HEK293 (cell line): ENCODE results near the gene GNG12.

Experiments
- BCL11A ChIP-seq: fragments of 450-650 bp; formaldehyde crosslinking; IDR thresholded peaks from 2 replicates; pipeline ENCODE4 v1.5.1; 2016; ENCODE audit warnings: low read depth, missing biosample characterization, missing genetic modification characterization
- GLIS2 ChIP-seq: fragments of 450-650 bp; formaldehyde crosslinking; IDR thresholded peaks from 2 replicates; pipeline ENCODE4 v1.5.1; 2016; ENCODE audit warnings: missing biosample characterization, missing genetic modification characterization
- PRDM1 ChIP-seq: fragments of 450-650 bp; formaldehyde crosslinking; IDR thresholded peaks from 2 replicates; pipeline ENCODE4; 2016; ENCODE audit warnings: missing biosample characterization, missing genetic modification characterization
- SCRT1 ChIP-seq: fragments of 450-650 bp; formaldehyde crosslinking; IDR thresholded peaks from 2 replicates; pipeline ENCODE4 v1.5.1; 2016; ENCODE audit warnings: missing biosample characterization, missing genetic modification characterization, borderline replicate concordance
- WT1 ChIP-seq: fragments of 450-650 bp; formaldehyde crosslinking; IDR thresholded peaks from 2 replicates; pipeline ENCODE4 v1.5.1; 2016; ENCODE audit warnings: missing biosample characterization, missing genetic modification characterization
- ZBTB17 ChIP-seq: fragments of 450-650 bp; formaldehyde crosslinking; IDR thresholded peaks from 2 replicates; pipeline ENCODE4 v1.5.1; 2016; ENCODE audit warnings: missing biosample characterization, missing genetic modification characterization
- ZNF274 ChIP-seq, 2 experiments: fragments of 200-500 bp in 1 of 2; fragments of 450-650 bp in 1 of 2; sonication (Bioruptor generic) in 1 of 2; formaldehyde crosslinking in 1 of 2; IDR thresholded peaks; 2 replicates each; pipeline versions ENCODE4 v1.5.1 to v1.6.1; 2014 to 2016; ENCODE audit warnings: borderline replicate concordance in 1 of 2, inconsistent platforms in 1 of 2, low read length in 1 of 2, missing biosample characterization in 1 of 2, missing genetic modification characterization in 1 of 2
- ZNF433 ChIP-seq: fragments of 450-650 bp; formaldehyde crosslinking; IDR thresholded peaks from 2 replicates; pipeline ENCODE4 v1.5.1; 2016; ENCODE audit warnings: missing biosample characterization, missing genetic modification characterization, low read depth
- ZNF510 ChIP-seq: fragments of 450-650 bp; formaldehyde crosslinking; IDR thresholded peaks from 2 replicates; pipeline ENCODE4 v1.5.1; 2018; ENCODE audit warnings: mild to moderate bottlenecking, missing genetic modification characterization, missing biosample characterization; ENCODE audit not compliant: insufficient replicate concordance
- ZNF544 ChIP-seq: fragments of 450-650 bp; formaldehyde crosslinking; IDR thresholded peaks from 2 replicates; pipeline ENCODE4 v1.5.0; 2017; ENCODE audit warnings: missing biosample characterization, missing genetic modification characterization
- ZNF660 ChIP-seq: fragments of 450-650 bp; IDR thresholded peaks from 2 replicates; pipeline ENCODE4 v1.5.1; 2018; ENCODE audit warnings: missing biosample characterization, mild to moderate bottlenecking, missing genetic modification characterization
- ZSCAN30 ChIP-seq: fragments of 450-650 bp; IDR thresholded peaks from 2 replicates; pipeline ENCODE4 v1.5.1; 2018; ENCODE audit warnings: missing biosample characterization, mild to moderate bottlenecking, missing genetic modification characterization, moderate library complexity
- TF ChIP-seq, protein P1 (sequence below): fragments of 450-650 bp; formaldehyde crosslinking; IDR thresholded peaks from 2 replicates; pipeline ENCODE4 v1.5.1; 2016; ENCODE audit warnings: missing biosample characterization, missing genetic modification characterization, borderline replicate concordance
- TF ChIP-seq, protein P2 (sequence below): fragments of 450-650 bp; formaldehyde crosslinking; IDR thresholded peaks from 2 replicates; pipeline ENCODE4 v1.5.1; 2016; ENCODE audit warnings: missing biosample characterization, missing genetic modification characterization
- TF ChIP-seq, protein P3 (sequence below): fragments of 450-650 bp; formaldehyde crosslinking; IDR thresholded peaks from 2 replicates; pipeline ENCODE4 v1.5.1; 2016; ENCODE audit warnings: missing biosample characterization, missing genetic modification characterization
- TF ChIP-seq, protein P4 (sequence below): fragments of 450-650 bp; formaldehyde crosslinking; IDR thresholded peaks from 2 replicates; pipeline ENCODE4 v1.5.1; 2016; ENCODE audit warnings: missing biosample characterization, missing genetic modification characterization
- TF ChIP-seq, protein P5 (sequence below): fragments of 450-650 bp; formaldehyde crosslinking; IDR thresholded peaks from 2 replicates; pipeline ENCODE4 v1.5.1; 2016; ENCODE audit warnings: missing biosample characterization, missing genetic modification characterization
- TF ChIP-seq, protein P6 (sequence below): fragments of 450-650 bp; formaldehyde crosslinking; IDR thresholded peaks from 2 replicates; pipeline ENCODE4 v1.5.1; 2016; ENCODE audit warnings: missing biosample characterization, missing genetic modification characterization
- TF ChIP-seq, protein P7 (sequence below): fragments of 450-650 bp; formaldehyde crosslinking; IDR thresholded peaks from 2 replicates; pipeline ENCODE4 v1.5.1; 2017; ENCODE audit warnings: missing biosample characterization, missing genetic modification characterization

Gene GNG12

DNA sequence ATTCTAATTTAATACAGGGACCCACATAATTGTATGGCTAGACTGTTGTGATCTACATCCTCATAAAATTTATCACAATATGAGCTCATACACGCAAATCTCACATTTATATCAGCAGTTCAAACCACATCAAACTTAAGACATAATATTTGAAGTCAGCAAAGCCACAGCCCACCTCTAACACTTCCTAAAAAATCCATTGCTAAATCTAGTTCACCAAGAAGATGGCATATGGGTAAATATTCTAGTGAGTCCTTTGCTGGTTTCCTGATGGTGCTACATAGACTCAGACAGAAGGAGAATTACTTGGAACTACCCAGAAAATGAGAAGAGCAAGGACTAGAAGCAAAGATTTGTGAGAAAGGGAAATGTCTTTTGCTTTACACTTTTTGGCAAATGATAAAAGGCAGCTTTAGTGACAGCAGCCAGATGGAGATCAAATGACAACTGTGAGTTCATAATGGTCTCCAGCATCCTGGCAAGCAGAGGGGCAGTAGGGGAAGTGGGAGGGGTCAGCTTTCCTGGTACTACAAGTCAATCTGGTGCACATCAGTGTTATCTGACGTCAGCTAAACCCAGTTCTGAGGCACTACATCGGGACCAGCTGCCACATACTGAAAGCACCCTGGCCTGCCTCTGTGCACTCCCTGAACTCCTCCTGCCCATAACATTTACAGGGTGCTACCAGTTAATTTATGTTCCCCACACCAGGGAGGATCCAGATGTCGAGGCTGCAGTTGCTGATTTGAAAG lies 158.8 kb downstream of the GNG12 start (continued):
- TF ChIP-seq, protein P1, sequence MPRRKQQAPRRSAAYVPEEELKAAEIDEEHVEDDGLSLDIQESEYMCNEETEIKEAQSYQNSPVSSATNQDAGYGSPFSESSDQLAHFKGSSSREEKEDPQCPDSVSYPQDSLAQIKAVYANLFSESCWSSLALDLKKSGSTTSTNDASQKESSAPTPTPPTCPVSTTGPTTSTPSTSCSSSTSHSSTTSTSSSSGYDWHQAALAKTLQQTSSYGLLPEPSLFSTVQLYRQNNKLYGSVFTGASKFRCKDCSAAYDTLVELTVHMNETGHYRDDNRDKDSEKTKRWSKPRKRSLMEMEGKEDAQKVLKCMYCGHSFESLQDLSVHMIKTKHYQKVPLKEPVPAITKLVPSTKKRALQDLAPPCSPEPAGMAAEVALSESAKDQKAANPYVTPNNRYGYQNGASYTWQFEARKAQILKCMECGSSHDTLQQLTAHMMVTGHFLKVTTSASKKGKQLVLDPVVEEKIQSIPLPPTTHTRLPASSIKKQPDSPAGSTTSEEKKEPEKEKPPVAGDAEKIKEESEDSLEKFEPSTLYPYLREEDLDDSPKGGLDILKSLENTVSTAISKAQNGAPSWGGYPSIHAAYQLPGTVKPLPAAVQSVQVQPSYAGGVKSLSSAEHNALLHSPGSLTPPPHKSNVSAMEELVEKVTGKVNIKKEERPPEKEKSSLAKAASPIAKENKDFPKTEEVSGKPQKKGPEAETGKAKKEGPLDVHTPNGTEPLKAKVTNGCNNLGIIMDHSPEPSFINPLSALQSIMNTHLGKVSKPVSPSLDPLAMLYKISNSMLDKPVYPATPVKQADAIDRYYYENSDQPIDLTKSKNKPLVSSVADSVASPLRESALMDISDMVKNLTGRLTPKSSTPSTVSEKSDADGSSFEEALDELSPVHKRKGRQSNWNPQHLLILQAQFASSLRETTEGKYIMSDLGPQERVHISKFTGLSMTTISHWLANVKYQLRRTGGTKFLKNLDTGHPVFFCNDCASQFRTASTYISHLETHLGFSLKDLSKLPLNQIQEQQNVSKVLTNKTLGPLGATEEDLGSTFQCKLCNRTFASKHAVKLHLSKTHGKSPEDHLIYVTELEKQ (tag by site-specific recombination), result peak; percentile 41; the same call in 1 of the 2 replicates
- TF ChIP-seq ZBTB17 (peak; percentile 92), ZNF544 (tag by site-specific recombination) (no peak), GLIS2 (tag by site-specific recombination) (peak; percentile 24; the same call in 1 of the 2 replicates), PRDM1 (peak; percentile 42; the same call in 1 of the 2 replicates), ZNF433 (tag by site-specific recombination) (no peak), ZSCAN30 (peak; percentile 54; the same call in 1 of the 2 replicates), WT1 (tag by site-specific recombination) (peak; percentile 73), ZNF510 (tag by site-specific recombination) (no peak), ZNF274 (IDR thresholded peaks at IDR 0.05; ENCODE audit: low read length) (no peak), ZNF274 (tag by site-specific recombination; IDR thresholded peaks at IDR 0.05; ENCODE audit: borderline replicate concordance) (no peak), BCL11A (tag by site-specific recombination) (no peak; the same call in 1 of the 2 replicates), SCRT1 (tag by site-specific recombination) (no peak), ZNF660 (tag by site-specific recombination) (peak; percentile 80; the same call in 1 of the 2 replicates)
- TF ChIP-seq, protein P2, sequence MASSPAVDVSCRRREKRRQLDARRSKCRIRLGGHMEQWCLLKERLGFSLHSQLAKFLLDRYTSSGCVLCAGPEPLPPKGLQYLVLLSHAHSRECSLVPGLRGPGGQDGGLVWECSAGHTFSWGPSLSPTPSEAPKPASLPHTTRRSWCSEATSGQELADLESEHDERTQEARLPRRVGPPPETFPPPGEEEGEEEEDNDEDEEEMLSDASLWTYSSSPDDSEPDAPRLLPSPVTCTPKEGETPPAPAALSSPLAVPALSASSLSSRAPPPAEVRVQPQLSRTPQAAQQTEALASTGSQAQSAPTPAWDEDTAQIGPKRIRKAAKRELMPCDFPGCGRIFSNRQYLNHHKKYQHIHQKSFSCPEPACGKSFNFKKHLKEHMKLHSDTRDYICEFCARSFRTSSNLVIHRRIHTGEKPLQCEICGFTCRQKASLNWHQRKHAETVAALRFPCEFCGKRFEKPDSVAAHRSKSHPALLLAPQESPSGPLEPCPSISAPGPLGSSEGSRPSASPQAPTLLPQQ (tag by site-specific recombination), result peak; percentile 59; the same call in 1 of the 2 replicates
- TF ChIP-seq, protein P3, sequence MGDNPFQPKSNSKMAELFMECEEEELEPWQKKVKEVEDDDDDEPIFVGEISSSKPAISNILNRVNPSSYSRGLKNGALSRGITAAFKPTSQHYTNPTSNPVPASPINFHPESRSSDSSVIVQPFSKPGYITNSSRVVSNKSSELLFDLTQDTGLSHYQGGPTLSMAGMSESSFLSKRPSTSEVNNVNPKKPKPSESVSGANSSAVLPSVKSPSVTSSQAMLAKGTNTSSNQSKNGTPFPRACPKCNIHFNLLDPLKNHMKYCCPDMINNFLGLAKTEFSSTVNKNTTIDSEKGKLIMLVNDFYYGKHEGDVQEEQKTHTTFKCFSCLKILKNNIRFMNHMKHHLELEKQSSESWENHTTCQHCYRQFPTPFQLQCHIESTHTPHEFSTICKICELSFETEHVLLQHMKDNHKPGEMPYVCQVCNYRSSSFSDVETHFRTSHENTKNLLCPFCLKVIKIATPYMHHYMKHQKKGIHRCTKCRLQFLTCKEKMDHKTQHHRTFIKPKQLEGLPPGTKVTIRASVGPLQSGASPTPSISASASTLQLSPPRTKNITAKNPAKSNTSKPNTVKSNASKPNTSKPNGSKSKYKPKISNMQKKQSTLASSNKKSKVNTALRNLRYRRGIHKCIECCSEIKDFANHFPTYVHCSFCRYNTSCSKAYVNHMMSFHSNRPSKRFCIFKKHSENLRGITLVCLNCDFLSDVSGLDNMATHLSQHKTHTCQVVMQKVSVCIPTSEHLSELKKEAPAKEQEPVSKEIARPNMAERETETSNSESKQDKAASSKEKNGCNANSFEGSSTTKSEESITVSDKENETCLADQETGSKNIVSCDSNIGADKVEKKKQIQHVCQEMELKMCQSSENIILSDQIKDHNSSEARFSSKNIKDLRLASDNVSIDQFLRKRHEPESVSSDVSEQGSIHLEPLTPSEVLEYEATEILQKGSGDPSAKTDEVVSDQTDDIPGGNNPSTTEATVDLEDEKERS (tag by site-specific recombination), result no peak
- TF ChIP-seq, protein P4, sequence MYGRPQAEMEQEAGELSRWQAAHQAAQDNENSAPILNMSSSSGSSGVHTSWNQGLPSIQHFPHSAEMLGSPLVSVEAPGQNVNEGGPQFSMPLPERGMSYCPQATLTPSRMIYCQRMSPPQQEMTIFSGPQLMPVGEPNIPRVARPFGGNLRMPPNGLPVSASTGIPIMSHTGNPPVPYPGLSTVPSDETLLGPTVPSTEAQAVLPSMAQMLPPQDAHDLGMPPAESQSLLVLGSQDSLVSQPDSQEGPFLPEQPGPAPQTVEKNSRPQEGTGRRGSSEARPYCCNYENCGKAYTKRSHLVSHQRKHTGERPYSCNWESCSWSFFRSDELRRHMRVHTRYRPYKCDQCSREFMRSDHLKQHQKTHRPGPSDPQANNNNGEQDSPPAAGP (tag by site-specific recombination), result peak; percentile 50
- TF ChIP-seq, protein P5, sequence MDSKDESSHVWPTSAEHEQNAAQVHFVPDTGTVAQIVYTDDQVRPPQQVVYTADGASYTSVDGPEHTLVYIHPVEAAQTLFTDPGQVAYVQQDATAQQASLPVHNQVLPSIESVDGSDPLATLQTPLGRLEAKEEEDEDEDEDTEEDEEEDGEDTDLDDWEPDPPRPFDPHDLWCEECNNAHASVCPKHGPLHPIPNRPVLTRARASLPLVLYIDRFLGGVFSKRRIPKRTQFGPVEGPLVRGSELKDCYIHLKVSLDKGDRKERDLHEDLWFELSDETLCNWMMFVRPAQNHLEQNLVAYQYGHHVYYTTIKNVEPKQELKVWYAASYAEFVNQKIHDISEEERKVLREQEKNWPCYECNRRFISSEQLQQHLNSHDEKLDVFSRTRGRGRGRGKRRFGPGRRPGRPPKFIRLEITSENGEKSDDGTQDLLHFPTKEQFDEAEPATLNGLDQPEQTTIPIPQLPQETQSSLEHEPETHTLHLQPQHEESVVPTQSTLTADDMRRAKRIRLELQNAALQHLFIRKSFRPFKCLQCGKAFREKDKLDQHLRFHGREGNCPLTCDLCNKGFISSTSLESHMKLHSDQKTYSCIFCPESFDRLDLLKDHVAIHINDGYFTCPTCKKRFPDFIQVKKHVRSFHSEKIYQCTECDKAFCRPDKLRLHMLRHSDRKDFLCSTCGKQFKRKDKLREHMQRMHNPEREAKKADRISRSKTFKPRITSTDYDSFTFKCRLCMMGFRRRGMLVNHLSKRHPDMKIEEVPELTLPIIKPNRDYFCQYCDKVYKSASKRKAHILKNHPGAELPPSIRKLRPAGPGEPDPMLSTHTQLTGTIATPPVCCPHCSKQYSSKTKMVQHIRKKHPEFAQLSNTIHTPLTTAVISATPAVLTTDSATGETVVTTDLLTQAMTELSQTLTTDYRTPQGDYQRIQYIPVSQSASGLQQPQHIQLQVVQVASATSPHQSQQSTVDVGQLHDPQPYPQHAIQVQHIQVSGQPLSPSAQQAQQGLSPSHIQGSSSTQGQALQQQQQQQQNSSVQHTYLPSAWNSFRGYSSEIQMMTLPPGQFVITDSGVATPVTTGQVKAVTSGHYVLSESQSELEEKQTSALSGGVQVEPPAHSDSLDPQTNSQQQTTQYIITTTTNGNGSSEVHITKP (tag by site-specific recombination), result peak; percentile 71
- TF ChIP-seq, protein P6, sequence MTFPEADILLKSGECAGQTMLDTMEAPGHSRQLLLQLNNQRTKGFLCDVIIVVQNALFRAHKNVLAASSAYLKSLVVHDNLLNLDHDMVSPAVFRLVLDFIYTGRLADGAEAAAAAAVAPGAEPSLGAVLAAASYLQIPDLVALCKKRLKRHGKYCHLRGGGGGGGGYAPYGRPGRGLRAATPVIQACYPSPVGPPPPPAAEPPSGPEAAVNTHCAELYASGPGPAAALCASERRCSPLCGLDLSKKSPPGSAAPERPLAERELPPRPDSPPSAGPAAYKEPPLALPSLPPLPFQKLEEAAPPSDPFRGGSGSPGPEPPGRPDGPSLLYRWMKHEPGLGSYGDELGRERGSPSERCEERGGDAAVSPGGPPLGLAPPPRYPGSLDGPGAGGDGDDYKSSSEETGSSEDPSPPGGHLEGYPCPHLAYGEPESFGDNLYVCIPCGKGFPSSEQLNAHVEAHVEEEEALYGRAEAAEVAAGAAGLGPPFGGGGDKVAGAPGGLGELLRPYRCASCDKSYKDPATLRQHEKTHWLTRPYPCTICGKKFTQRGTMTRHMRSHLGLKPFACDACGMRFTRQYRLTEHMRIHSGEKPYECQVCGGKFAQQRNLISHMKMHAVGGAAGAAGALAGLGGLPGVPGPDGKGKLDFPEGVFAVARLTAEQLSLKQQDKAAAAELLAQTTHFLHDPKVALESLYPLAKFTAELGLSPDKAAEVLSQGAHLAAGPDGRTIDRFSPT (tag by site-specific recombination), result no peak
- TF ChIP-seq, protein P7, sequence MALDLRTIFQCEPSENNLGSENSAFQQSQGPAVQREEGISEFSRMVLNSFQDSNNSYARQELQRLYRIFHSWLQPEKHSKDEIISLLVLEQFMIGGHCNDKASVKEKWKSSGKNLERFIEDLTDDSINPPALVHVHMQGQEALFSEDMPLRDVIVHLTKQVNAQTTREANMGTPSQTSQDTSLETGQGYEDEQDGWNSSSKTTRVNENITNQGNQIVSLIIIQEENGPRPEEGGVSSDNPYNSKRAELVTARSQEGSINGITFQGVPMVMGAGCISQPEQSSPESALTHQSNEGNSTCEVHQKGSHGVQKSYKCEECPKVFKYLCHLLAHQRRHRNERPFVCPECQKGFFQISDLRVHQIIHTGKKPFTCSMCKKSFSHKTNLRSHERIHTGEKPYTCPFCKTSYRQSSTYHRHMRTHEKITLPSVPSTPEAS (tag by site-specific recombination), result 0 out of 2 replicates have a peak, but pooled peaks have one; percentile 22
